Cerebellar cortex (tissue), 1 donor: ENCODE data around the gene TNIK.

Source experiments
- DNase-seq: peaks from one replicate; pipeline ENCODE4 v3.0.0-alpha.2; 2015; ENCODE audit warnings: low spot score

Gene TNIK

GRCh38 chr3:171088964-171089754, 371.0 kb downstream of the TNIK start:
- DNase-seq: no peak

DNA sequence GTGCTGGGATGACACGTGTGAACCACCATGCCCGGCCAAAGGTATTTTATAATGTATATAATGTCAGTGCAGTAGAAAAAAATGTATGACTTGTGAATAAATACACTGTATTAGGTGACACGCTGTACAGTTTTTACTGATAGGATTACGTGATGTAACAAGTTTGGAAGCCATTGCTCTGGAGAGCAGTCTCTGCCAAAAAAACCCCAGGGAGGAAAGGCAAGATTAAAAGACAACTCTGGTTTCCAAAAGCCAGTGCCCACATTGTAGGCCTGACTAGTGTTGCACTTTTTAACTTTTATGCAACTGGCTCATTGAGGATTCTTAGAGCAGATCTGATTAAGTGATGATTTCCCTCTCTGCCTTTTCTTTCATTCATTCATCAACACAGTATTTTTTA, 371.7 kb downstream of the TNIK start:
- DNase-seq: no peak

- DNase-seq: no peak
Observed at GRCh38 chr3:171086914-171087313, 373.3 kb downstream of the TNIK start.

DNA sequence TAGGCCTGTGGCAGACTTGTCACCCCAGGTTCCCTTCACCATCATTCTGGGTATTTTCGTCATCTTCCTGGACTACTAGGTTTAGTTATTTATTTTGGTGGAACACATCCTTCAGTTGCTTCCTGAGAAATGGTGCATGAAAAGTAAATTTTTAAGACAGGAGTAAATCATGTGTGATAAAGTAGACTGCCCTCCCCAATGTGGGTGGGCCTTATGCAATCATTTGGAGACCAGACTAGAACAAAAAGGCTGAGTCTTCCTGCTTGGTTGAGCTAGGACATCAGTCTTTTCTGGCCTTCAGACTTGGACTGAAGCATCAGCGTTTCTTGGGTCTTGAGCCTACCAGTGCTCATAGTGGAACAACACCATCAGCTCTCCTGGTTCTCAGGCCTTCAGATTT, 382.9 kb downstream of the TNIK start:
- no peak for DNase-seq

GRCh38 chr3:171072432-171072831, 387.8 kb downstream of the TNIK start:
- DNase-seq: no peak

DNA sequence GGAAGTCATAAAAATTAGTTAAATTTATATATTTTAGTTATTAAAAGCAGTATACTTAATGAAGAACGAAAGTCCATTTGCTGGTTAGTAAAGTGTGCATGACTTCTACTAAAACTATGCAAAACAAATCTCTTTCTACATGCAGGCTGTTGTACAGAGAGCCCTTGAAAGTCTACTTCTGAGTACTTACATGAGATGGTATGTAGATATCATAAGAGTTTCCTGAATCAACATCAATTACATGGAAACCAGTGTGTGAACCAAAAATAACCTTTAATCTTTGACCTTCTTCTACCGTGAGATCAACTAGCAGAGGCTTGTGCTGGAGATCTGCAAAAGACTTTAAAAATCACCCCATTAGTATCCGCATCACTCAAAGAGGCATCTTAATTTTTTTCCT, 391.5 kb downstream of the TNIK start:
- no peak for DNase-seq

DNA sequence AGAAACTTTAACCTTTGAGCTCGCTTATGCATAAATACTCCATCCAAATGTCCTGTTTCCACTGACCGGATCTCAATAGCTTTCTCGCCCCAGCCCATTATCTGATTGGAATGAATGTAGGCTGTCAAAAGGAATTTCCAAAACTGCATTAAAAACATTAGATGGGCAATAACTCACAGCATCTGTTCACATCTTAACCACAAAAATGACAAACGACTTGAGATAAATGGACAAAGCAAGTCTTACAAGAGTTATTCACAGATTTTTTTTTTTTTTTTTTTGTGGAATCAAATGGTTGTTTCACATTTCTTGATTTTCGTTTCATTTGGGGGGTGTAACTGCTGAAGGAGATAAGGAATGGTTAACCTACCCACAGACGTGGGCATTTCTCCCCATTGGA, 394.0 kb downstream of the TNIK start:
- no peak for DNase-seq

GRCh38 chr3:171065732-171066131, 394.5 kb downstream of the TNIK start:
- DNase-seq: no peak

DNA sequence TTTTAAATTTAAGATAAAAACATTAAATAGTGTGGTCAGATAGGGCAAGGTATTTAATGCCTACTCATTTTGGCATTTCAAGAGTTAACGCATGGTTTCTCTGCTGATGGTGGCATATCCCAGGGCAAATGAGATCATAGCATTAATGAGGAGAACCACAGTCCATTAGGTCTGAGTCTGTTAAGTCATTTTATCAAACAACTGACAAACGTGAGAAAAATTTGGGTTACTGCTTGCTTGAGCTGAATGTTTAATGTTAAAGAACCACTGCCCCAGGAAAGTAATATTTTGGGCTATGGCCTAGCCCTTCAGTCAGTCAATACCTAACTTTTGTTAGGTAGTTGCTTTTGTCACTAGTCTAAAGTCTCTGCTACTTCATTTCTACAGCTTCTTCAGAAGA, 395.7 kb downstream of the TNIK start:
- DNase-seq: no peak

GRCh38 chr3:171061749-171062148, 398.5 kb downstream of the TNIK start:
- DNase-seq: no peak

- DNase-seq: no peak
Observed at GRCh38 chr3:171059978-171060377, 400.2 kb downstream of the TNIK start.

GRCh38 chr3:171058873-171059603, 401.2 kb downstream of the TNIK start:
- DNase-seq: no peak

DNA sequence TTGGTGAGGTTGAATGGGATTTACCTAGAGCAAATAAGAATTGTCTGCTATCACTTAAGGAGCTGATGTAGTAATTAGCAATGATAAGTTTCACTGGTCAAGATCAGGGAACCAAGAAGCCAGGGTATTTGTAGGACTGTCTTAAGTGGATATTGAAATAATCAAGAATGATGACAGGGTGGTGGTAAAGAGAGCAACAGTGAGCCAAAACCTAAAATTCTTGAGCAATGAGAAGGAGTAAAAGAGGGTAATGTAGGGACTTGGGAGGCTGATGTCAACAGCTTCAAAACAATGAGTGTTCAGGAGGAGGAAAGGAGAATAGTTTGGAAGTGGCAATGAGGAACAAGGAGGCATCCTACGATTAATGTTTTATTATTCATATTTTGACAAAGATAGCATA, 402.1 kb downstream of the TNIK start:
- no peak for DNase-seq

DNA sequence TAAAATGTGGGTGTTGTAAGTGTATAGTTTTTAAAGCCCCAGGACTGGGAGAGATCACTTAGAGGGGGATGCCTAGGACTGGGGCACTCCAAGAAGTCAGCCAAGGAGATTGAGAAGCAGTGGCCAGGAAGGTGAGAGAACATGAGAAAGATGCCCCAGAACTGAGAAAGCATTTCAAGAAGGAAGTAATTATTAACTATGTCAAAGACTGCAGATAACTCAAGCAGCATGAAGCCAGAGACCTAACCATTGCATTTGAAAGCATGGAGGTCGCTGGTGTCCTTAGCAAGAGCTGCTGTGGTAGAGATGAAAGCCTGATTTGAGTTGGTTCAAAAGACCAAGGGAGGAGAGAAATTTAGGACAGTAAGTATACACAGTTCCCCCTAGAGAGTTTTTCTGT, 403.1 kb downstream of the TNIK start:
- DNase-seq: no peak

DNA sequence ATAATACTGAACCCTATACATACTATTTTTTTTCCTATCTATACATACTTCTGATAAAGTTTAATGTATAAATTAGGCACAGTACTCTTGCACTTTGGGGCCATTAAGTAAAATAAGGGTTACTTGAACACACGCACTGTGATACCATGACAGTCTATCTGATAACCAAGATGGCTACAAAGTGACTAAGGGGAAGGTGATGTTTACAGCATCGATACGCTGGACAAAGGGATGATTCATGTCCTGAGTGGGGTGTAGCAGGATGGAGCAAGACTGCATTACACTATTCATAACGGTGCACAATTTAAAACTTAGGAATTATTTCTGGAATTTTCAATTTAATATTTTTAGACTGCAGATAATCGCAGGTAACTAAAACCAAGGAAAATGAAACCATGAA, 403.7 kb downstream of the TNIK start:
- DNase-seq: no peak

GRCh38 chr3:171055336-171056178, 404.6 kb downstream of the TNIK start:
- no peak for DNase-seq

- no peak for DNase-seq
Observed at GRCh38 chr3:171054921-171055320, 405.3 kb downstream of the TNIK start.

DNA sequence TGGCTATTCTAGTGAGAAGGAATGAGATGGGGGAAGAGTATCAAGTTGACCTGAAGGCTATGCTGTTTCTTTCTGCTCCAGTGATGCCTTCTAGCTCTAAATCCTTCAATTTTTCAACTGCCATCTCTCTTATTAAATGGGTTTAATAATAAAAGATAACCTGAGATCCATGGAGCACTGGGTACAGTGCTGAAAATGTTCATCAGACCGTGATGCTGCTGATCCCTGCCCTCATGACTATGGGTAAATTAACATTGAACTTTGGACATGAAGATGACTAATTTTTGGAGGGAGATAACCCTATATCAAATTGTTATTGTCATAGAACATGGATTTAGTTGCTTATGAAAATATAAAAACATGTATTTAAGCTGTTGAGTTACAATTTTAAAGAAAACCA, 406.0 kb downstream of the TNIK start:
- DNase-seq: no peak

DNA sequence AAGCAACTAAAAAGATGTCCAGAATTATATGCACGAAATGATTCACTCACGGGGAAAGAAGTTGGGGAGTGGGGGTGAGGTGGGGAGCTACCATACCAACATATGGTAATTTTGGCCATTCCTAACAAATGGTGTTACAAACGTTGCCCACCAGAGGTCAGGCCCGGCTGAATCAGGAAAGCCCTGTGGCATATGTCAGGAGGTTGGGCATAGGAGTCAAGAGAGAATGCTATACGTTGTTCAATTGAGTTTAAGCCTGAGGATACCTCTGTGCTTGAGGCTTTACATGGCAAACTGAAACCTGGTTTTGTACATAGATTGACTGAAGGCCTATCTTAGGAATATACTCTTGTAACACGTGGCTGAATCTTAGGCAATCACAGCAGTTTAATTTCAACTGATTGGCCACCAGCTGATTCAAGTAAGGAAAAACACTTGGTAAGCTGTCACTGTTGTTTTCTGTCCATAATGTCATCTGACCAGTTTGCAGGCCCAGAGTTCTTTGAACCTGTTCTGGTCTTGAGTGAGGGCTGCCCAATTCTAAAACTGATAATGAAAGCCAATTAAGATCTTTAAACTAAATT, 410.3 kb downstream of the TNIK start:
- peak; percentile 37 for DNase-seq

DNA sequence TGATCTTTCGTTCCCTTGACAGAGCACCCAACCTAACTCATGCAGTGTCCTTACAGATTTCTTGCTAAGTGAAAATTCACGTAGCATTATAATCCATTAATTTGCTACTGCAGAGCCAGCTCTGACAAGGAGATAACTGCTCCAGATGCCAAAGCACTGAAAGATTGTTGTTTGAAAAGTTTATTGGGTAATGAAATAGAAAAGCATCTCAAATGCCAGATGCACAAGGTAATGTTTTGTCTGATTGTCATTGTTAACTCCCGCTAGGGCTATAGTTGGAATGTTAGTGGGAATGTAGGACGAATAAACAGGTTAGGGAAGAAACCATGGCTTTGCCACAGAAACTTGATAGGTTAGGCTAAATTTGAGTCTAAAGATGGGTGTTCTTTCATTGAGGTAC, 413.4 kb downstream of the TNIK start:
- DNase-seq: no peak

DNA sequence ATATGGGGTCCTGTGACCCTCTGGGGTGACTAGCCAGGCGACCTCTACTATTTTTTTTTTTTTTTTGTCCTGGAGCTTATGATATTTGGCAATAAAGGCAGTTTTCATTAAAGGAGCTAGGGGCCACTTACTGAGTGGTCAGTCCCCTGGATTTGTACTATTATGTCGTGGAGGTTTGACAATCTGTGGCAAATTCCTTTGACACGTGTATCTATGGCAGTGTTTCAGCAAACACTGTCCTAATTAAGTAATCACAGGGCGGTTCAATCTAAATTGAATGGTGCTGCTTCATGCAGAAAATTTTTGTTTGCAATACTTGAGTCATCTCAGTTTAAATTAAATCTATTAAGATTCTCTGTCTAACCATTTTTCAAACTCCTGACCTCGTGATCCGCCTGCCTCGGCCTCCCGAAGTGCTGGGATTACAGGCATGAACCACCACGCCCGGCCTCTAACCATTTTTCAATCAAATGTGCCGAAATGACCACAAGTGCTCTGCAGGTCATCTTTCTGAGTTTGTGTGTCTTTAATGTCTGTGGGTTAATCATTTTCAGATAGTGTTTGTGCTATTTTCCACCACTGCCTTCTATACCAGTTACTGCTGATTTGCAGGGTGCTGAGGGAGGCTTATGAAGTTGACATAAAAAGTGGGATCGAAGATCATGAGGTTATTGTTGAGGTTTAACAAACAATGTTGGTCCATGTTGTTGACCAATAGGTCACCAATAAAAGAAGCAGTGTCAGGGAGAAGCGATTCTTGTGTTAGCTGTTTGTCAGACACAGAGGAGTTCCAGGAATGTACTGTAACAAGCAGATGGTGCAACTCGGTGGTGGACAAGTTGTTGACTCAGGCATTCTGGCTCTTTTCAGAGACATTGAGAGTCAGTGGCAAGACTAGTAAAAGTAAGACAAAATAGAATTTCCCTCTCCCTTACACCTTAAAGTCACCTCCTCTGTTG, 415.1 kb downstream of the TNIK start:
- no peak for DNase-seq
